GM18868 (cell line): ENCODE data around the gene MYOF.
"Not testable (repeated sequence)": the region's sequence is repeated elsewhere in the genome, so short reads cannot be mapped to it uniquely, and the experiment has no call there.

Source experiments
- ATAC-seq: cut with Tn5 transposase; IDR thresholded peaks from one replicate; pipeline ENCODE4 v1.9.1; 2021; ENCODE audit warnings: mild to moderate bottlenecking, moderate library complexity; ENCODE audit not compliant: unreplicated experiment

MYOF gene

GRCh38 chr10:93300981-93301380, 181.2 kb downstream of the MYOF start:
- no peak for ATAC-seq

- no peak for ATAC-seq
Measured at GRCh38 chr10:93300288-93300917, 181.7 kb downstream of the MYOF start.

- no peak for ATAC-seq
Measured at GRCh38 chr10:93299606-93300287, 182.4 kb downstream of the MYOF start.

GRCh38 chr10:93299195-93299594, 182.9 kb downstream of the MYOF start:
- no peak for ATAC-seq

GRCh38 chr10:93296151-93296550, 186.0 kb downstream of the MYOF start:
- ATAC-seq: no peak

- ATAC-seq: no peak
Measured at GRCh38 chr10:93293999-93294398, 188.1 kb downstream of the MYOF start.

GRCh38 chr10:93290661-93291354, 191.3 kb downstream of the MYOF start:
- no peak for ATAC-seq

GRCh38 chr10:93288679-93289634, 193.2 kb downstream of the MYOF start:
- ATAC-seq: no peak

- ATAC-seq: no peak
Measured at GRCh38 chr10:93287775-93288174, 194.4 kb downstream of the MYOF start.

- ATAC-seq: not testable (repeated sequence)
Measured at GRCh38 chr10:93284246-93284645, 197.9 kb downstream of the MYOF start.

GRCh38 chr10:93281367-93281720, 200.8 kb downstream of the MYOF start:
- no peak for ATAC-seq

GRCh38 chr10:93280699-93281366, 201.3 kb downstream of the MYOF start:
- no peak for ATAC-seq

GRCh38 chr10:93280121-93280698, 201.9 kb downstream of the MYOF start:
- ATAC-seq: no peak

- ATAC-seq: no peak
Measured at GRCh38 chr10:93277360-93277759, 204.8 kb downstream of the MYOF start.

- ATAC-seq: no peak
Measured at GRCh38 chr10:93274419-93274818, 207.7 kb downstream of the MYOF start.

GRCh38 chr10:93272884-93273675, 209.1 kb downstream of the MYOF start:
- no peak for ATAC-seq

- no peak for ATAC-seq
Measured at GRCh38 chr10:93271347-93271746, 210.8 kb downstream of the MYOF start.

- ATAC-seq: no peak
Measured at GRCh38 chr10:93269281-93269680, 212.9 kb downstream of the MYOF start.

- ATAC-seq: no peak
Measured at GRCh38 chr10:93268021-93268420, 214.1 kb downstream of the MYOF start.
